T-helper 1 cell treated with Interleukin-12 subunit alpha and Interleukin-12 subunit beta and Interleukin-4 antibody, amounts not matched to agents 30 μg/mL and 1 μg/mL, for 36 hours (primary cell): ENCODE results near the gene ZMYND19.
"Not testable (repeated sequence)": the region's sequence is repeated elsewhere in the genome, so short reads cannot be mapped to it uniquely, and the experiment has no call there.

ENCODE experiments used
- H3K27ac Mint-ChIP-seq: one replicate; pipeline ENCODE4 v1.8.0; 2021; ENCODE audit warnings: mild to moderate bottlenecking, mixed read lengths
- H3K27me3 Mint-ChIP-seq: one replicate; pipeline ENCODE4 v1.8.0; 2021; ENCODE audit warnings: low read depth, mixed read lengths
- H3K36me3 Mint-ChIP-seq: one replicate; pipeline ENCODE4 v1.8.0; 2021; ENCODE audit warnings: low read depth, mixed read lengths
- H3K4me1 Mint-ChIP-seq: one replicate; pipeline ENCODE4 v1.8.0; 2021; ENCODE audit warnings: low read depth, mixed read lengths
- H3K4me3 Mint-ChIP-seq: one replicate; pipeline ENCODE4 v1.8.0; 2021; ENCODE audit warnings: mild to moderate bottlenecking, moderate library complexity, mixed read lengths
- H3K9me3 Mint-ChIP-seq: one replicate; pipeline ENCODE4 v1.8.0; 2021; ENCODE audit warnings: mixed read lengths

Gene ZMYND19

DNA sequence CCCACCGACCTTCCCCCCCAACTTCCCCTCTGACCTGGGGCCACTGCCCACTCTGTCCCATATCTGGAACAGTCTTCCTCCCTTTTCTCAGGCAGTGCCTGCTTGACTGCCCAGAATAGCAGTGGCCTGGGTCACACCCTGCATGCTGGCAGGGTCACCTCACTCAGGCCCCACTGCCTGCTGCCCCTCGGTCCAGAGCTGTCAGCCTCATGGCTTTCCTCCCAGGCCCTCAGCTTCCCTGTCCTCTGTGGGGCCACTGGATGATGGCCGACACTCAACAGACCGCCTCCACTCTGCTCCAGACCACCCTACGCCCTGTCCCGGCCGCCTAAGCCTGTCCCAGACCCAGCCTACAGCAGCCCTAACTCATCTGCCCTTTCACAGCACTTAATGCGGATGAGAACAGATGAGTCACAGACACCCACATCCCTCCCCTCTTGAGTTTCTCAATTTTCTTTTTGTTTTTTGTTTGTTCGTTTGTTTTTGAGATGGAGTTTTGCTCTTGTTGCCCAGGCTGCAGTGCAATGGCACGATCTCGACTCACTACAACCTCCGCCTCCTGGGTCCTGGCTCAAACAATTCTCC is 46.0 kb downstream of the ZMYND19 start:
- Mint-ChIP-seq H3K36me3 (no peaks in the 10 kb centered on the region), H3K4me3 (no peak overlapping the region), H3K4me1 (no peaks in the 10 kb centered on the region), H3K27ac (no peak overlapping the region), H3K9me3 (no peaks in the 10 kb centered on the region), H3K27me3 (no peaks in the 10 kb centered on the region)

DNA sequence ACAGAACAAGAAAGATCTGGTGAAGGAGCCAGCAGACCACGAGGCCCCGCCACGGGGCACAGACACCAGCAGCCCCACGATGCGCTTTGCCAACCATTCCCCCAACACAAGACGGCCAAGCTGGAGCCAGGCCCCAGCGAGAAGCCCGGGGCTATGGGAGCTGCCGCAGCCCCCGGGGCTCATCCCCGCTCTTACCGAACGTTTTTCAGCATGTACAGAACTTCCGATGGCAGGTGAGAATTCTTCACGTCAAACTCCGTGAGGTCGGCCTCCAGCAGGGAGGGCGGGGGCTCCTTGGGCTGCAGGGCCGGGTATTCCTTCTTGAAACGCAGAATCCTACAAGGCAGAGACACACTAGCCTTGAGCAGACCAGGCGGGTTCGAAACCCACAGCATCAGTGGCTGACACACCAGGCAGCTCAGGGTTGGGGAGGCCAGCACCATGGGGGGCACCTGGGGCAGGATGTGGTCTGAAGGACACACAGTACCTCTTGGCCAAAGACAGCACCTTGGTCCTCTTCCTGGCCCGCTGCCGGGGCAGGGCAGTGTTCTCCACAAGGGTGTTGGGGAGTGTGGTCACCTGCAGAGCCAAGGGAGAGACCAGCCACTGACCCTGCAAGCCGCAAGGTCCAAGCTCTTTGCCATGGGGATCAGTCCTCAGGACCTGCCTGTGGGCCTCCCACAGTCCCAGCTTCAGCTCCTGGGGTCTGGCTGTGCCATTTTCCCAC is 46.9 kb downstream of the ZMYND19 start:
- no peak overlapping the region for H3K4me3 Mint-ChIP-seq

DNA sequence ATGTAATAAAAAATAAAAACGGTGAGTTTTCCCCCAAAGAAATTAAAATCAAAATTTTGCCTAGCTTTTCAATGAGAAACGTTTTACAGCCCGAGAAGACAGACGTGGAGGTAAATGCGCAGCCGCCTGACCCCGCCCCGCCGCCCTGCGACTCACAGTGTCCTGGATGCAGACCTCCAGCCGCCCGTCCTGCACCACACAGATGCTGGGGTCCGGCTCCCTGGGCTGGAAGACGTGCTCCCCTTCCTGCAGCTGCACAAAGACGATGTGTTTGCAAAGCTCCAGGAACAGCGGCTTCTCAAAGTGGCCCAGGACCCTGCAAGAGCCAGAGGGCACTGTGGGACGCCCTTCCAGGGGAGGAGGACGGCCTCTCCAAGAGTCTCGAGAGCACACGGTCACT is 47.8 kb downstream of the ZMYND19 start:
- no peaks in the 10 kb centered on the region for H3K9me3 Mint-ChIP-seq
- H3K4me1 Mint-ChIP-seq, result peaks cover 2% of the 10 kb centered on the region
- H3K36me3 Mint-ChIP-seq, result no peaks in the 10 kb centered on the region
- no peak overlapping the region for H3K4me3 Mint-ChIP-seq
- no peaks in the 10 kb centered on the region for H3K27me3 Mint-ChIP-seq
- H3K27ac Mint-ChIP-seq, result no peak overlapping the region

More for the DNA sequence above, 46.9 kb downstream of the ZMYND19 start:
- no peaks in the 10 kb centered on the region for H3K27me3 Mint-ChIP-seq
- H3K27ac Mint-ChIP-seq, result no peak overlapping the region
- no peaks in the 10 kb centered on the region for H3K36me3 Mint-ChIP-seq
- no peaks in the 10 kb centered on the region for H3K9me3 Mint-ChIP-seq
- H3K4me1 Mint-ChIP-seq, result no peaks in the 10 kb centered on the region

DNA sequence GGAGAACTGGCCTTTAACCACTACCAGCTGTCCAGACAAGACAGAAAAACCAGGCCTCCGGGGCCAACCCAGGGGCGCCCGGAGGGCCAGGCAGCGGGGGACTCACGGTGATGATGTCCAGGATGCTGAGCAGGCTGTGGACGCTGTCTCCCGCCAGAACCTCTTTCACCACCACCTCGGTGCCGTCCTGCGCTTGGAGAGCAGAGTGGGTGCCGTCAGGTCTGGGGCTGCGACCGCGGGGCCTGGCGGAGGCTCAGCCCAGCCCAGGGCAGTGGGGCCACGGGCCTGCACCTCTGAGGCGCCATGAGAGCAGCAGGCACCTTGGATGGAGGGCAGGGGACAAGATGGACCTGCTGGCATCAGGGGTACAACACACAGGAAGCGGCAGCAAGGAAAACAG is 49.8 kb downstream of the ZMYND19 start:
- peaks cover 15% of the 10 kb centered on the region for H3K4me1 Mint-ChIP-seq
- no peaks in the 10 kb centered on the region for H3K27me3 Mint-ChIP-seq
- no peak overlapping the region for H3K27ac Mint-ChIP-seq
- H3K4me3 Mint-ChIP-seq, result no peak overlapping the region
- peaks cover 5% of the 10 kb centered on the region for H3K36me3 Mint-ChIP-seq
- peaks cover 7% of the 10 kb centered on the region for H3K9me3 Mint-ChIP-seq

DNA sequence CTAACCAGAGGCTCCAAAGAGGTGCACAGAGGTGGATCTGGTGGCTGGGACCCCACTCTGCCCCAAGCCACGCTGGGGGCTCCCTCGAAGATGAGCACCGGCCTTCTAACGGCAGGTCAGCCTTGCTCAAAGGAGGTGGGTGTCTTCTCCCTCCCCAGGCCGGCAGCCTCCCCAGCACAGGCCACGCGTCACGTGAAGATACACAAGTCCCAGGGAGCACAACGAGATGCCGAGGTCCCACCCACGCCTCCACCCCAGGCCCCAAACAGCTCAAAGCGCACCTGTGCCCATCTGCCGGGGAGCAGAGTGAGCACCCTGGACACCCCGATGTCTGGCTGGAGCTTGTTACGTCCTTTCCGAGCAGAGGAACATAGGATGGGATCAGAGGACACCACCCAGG is 52.3 kb downstream of the ZMYND19 start:
- Mint-ChIP-seq H3K36me3 (peaks cover 5% of the 10 kb centered on the region), H3K4me3 (no peak overlapping the region), H3K4me1 (peaks cover 24% of the 10 kb centered on the region), H3K27ac (no peak overlapping the region), H3K27me3 (no peaks in the 10 kb centered on the region), H3K9me3 (peaks cover 11% of the 10 kb centered on the region)

DNA sequence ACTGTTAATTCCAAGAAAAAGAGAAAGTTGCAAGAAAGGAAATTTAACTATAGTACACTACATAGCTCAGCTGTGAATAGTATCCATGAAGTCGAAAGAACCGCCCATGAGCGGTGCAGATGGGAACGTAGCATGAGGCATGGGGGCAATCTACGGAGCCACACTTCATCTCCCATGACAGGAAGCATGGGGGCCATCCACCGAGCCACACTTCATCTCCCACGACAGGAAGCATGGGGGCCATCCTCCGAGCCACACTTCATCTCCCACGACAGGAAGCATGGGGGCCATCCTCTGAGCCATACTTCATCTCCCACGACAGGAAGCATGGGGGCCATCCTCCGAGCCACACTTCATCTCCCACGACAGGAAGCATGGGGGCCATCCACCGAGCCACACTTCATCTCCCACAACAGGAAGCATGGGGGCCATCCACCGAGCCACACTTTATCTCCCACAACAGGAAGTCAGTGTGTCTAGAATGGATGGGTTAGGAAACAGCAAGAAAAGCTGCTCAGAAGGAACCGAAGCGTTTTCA is 53.6 kb downstream of the ZMYND19 start:
- Mint-ChIP-seq H3K9me3 (peaks cover 11% of the 10 kb centered on the region), H3K4me1 (peaks cover 24% of the 10 kb centered on the region), H3K27ac (peak overlapping the region; percentile 74)
- not testable (repeated sequence) for H3K36me3 Mint-ChIP-seq, H3K27me3 Mint-ChIP-seq, H3K4me3 Mint-ChIP-seq

DNA sequence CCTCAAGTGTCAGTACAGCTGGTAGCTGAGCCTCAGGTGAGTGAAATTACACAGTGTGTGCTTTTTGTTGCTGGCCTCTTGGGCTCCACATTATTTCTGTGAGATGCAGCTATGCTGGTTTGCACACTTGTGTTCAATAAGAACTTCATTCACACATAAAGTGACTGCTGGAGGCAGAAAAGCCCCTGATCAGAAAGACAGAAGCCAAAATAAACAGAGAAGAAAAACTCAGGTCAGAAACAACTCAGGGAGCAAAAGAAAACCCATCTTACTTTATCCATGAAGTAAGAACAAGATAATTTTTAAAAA is 55.2 kb downstream of the ZMYND19 start:
- Mint-ChIP-seq H3K9me3 (peaks cover 11% of the 10 kb centered on the region), H3K36me3 (peaks cover 5% of the 10 kb centered on the region), H3K4me1 (peaks cover 28% of the 10 kb centered on the region), H3K27me3 (peaks cover 3% of the 10 kb centered on the region), H3K27ac (peak overlapping the region; percentile 29), H3K4me3 (no peak overlapping the region)

DNA sequence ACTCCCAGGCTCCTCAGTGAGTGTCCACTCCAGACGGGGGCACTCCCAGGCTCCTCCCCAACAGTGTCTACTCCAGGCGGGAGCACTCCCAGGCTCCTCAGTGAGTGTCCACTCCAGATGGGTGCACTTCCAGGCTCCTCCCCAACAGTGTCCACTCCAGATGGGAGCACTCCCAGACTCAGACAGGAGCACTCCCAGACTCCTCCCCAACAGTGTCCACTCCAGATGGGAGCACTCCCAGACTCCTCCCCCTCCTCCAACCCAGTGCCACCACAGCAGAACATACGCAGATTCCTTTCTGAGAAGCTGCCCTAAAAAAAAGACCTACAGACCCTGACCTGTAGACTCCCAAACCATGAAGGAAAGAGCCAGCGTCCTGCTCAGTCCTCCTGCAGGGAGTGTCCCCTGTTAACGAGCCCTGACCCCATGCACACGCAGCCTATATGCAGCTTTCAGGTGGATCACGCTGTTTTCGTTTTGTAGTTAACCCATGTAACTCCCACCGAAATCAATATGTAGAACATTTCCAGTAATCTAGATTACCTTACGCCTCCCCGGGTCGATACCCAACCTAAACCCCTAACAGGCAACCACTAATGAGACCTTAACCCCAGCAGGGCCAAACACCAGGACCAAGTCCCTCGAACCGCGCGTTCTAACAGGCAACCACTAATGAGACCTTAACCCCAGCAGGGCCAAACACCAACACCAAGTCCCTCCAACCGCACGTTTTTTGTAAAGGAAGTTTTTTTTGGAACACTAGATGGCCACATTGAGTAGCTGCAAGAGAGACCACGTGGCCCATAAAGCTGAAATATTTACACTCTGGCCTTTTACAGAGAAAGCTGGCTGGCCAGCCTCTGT is 55.8 kb downstream of the ZMYND19 start:
- Mint-ChIP-seq H3K27me3 (peaks cover 3% of the 10 kb centered on the region), H3K9me3 (peaks cover 11% of the 10 kb centered on the region), H3K4me1 (peaks cover 28% of the 10 kb centered on the region), H3K36me3 (peaks cover 5% of the 10 kb centered on the region), H3K4me3 (no peak overlapping the region), H3K27ac (peak overlapping the region; percentile 12)

DNA sequence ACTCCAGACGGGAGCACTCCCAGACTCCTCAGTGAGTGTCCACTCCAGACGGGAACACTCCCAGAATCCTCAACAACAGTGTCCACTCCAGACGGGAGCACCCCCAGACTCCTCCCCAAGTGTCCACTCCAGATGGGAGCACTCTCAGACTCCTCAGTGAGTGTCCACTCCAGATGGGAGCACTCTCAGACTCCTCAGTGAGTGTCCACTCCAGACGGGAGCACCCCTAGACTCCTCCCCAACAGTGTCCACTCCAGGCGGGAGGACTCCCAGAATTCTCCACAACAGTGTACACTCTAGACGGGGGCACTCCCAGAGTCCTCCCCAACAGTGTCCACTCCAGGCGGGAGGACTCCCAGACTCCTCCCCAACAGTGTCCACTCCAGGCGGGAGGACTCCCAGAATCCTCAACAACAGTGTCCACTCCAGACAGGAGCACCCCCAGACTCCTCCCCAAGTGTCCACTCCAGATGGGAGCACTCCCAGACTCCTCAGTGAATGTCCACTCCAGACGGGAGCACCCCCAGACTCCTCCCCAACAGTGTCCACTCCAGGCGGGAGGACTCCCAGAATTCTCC is 57.3 kb downstream of the ZMYND19 start:
- H3K27ac Mint-ChIP-seq, H3K4me3 Mint-ChIP-seq, H3K36me3 Mint-ChIP-seq, H3K27me3 Mint-ChIP-seq: not testable (repeated sequence)
- Mint-ChIP-seq H3K9me3 (peaks cover 11% of the 10 kb centered on the region), H3K4me1 (peaks cover 28% of the 10 kb centered on the region)
